GM20000 (cell line): ENCODE measurements around the gene PPM1M.

Experiments
- DNase-seq: peaks from one replicate; pipeline ENCODE4 v3.0.0; 2012; ENCODE audit warnings: low spot score
- CTCF ChIP-seq: IDR thresholded peaks from 2 replicates; pipeline ENCODE4 v1.5.1; 2012; ENCODE audit warnings: mild to moderate bottlenecking, control low read depth; ENCODE audit errors: extremely low read depth, missing control alignments

PPM1M gene

DNA sequence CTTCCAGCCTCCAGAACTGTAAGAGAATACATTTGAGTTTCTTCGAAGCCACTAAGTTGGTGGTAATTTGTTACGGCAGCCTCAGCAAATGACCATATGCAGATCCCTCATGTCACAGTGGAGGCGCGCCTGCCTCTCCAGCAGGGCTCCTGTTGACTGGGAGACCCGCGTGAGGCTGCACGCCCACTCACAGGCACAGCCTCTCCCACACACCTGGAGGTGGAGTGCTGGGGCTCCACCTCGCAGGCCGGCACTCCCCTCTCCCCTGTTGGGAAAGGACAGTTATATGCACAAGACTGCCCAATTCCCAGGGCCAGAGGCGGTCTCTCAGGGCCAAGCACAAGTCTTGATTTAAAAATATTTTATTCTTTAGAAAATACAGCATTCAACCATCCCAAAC lies 17.3 kb upstream of the PPM1M start:
- no peak for DNase-seq
- TF ChIP-seq CTCF = no peak

DNA sequence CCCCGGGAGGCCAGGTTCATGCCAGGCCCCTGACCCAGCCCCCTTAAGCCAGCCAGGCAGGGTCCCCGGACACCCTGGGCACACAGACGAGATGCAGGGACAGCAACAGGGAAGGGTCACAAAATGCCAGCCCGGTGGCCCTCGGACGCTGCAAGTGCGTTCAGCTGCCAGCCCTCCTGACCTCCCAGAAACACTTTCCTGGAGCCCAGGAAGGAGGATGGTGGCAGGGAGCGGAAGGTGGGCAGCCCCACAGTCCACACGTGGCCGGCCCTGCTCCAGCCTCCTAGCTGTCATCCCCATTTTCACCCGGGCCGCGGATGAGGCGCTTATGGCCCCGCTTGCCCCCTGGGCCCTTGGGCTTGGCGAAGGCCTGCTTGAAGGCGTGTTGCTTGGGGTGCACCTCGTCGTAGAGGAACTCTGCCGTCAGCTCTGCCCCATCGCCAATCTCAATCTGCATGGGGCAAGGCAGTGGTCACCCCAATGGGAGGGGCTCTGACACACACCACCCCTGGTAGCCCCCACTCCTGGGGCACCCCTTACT lies 16.7 kb upstream of the PPM1M start:
- DNase-seq = no peak
- TF ChIP-seq CTCF = no peak

GRCh38 chr3:52229656-52230055 lies 15.9 kb upstream of the PPM1M start:
- no peak for TF ChIP-seq CTCF

GRCh38 chr3:52230461-52230860 lies 15.1 kb upstream of the PPM1M start:
- TF ChIP-seq CTCF = no peak

More at GRCh38 chr3:52229656-52230055, 15.9 kb upstream of the PPM1M start:
- no peak for DNase-seq

GRCh38 chr3:52230889-52231499 lies 14.6 kb upstream of the PPM1M start:
- TF ChIP-seq CTCF = no peak
- no peak for DNase-seq

More at GRCh38 chr3:52230461-52230860, 15.1 kb upstream of the PPM1M start:
- no peak for DNase-seq

DNA sequence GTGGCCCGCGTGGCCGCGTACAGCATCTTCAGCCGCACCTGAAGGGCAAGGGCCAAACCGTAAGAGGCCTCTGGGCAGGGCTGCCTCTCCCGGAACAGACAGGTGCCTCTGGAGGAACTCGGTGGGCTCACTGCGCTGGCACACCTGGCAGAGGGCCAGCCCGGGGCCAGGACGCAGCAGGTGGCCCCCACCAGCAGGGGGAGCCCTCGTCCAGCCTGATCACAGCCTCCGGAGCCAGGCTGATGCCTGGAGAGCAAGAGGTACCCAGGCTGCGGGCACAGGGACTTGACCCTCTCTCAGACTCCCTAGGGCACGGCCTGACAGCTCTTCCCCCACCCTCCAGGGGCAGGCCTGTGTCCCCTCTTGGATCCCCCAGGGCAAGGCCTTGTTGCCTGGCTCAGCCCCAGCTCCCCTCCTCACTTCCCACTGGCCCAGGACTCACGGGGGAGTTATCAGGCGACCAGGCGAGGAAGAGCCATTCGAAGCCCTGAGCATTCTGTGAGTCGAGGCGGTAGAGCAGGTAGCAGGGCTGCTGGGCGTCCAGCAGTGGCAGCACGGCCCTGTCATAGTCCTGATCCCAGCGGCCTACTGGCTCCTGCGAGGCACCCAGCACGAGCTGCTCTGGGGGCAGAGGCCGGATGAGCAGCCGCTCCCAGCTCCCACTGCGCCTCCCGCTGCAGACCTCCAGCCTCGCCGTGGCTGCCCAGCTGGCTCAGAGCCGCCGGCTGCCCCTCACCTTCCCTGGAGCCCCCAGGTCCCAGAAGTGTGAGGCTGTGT lies 13.9 kb upstream of the PPM1M start:
- peak; percentile 84 for DNase-seq

More for the DNA sequence above, 13.9 kb upstream of the PPM1M start:
- peak; percentile 96 for TF ChIP-seq CTCF
